Lower lobe of right lung (tissue), 2 donors: ENCODE data around the gene NOTCH1. TPM values are rescaled to one million over a fixed set of nuclear protein-coding genes. Genes with fewer than 3 reads are reported as not detected.

Experiments
- ATAC-seq, 2 donors: fragments of 200-7000 bp; cut with Tn5 transposase; one replicate each; pipeline ENCODE4 v1.9.1; 2020 to 2022; ENCODE audit warnings: mild to moderate bottlenecking in 2 of 2, moderate library complexity in 2 of 2
- DNase-seq: peaks from one replicate; pipeline ENCODE4 v3.0.0-alpha.2; 2020
- H3K27ac ChIP-seq: fragments of 200-600 bp; one replicate; pipeline ENCODE4 v1.8.0; 2022
- H3K27me3 ChIP-seq: fragments of 200-600 bp; one replicate; pipeline ENCODE4 v1.8.0; 2022; ENCODE audit warnings: low read depth
- H3K36me3 ChIP-seq: fragments of 200-600 bp; one replicate; pipeline ENCODE4 v1.8.0; 2022; ENCODE audit warnings: mild to moderate bottlenecking
- H3K4me1 ChIP-seq: fragments of 200-600 bp; one replicate; pipeline ENCODE4 v1.8.0; 2022
- H3K4me3 ChIP-seq: fragments of 200-600 bp; one replicate; pipeline ENCODE4 v1.8.0; 2022; ENCODE audit warnings: mild to moderate bottlenecking
- H3K9me3 ChIP-seq: fragments of 200-600 bp; one replicate; pipeline ENCODE4 v1.8.0; 2022
- intact Hi-C: fragments of 100-400 bp; cut with DNase I; formaldehyde crosslinking; loops from one replicate; pipeline ENCODE4 v1.11.0; 2022
- total RNA-seq: library from RNA; stranded (reverse); fragmentation: NEBNext Ultra II Directional; extraction: Animal tissue kit (Norgen Biotek cat#: 25700); gene quantifications from one replicate; pipeline ENCODE4 v1.2.1, GENCODE V29; 2021
- TF ChIP-seq, protein P1 (sequence below): fragments of 200-600 bp; IDR thresholded peaks from one replicate; pipeline ENCODE4 v1.8.0; 2022; ENCODE audit warnings: antibody characterized with exemption, mild to moderate bottlenecking
- donor health status: DM: no; HTN: yes; CAD: no; lungs with severe emphysema.

NOTCH1 gene
- total RNA-seq, 1 donor from 2014 or later, result 91.4 TPM

DNA sequence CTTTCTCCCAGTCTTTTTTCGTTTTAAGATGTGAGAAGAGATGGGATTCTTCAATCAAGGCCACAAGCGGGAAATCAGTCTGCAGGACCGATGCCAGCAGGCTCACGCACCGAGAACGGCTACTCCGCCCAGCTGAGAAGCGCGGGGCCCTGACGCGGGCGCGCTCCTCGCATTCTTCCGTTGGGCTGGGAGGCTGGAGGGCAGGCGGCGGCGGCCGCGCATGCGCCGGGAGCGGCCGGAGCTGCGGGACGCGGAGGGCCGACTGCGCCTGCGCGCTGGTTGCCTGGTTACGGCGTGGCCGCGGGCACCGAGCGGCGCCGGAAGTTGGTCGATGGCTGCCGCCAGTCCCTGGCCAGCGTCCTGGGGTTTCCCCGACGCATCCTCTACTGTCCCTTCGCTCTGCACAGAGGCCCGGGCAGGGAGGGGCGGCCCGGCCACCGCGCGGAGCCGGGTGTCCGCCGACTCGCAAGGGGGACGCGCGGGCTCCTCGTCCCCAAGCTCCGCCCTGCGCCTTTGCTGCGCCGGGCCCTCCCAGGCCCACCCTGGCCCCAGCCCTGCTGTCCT lies 62.2 kb downstream of the NOTCH1 start:
- Histone ChIP-seq H3K9me3 (no peaks in the 10 kb centered on the region), H3K27ac (peak overlapping the region; percentile 97), H3K27me3 (no peaks in the 10 kb centered on the region), H3K4me3 (peak overlapping the region; percentile 68), H3K4me1 (peaks cover 29% of the 10 kb centered on the region), H3K36me3 (peaks cover 4% of the 10 kb centered on the region)
- ATAC-seq (peak; percentile 80 to 83), DNase-seq (peak; percentile 95)
- intact Hi-C loops, result no loop called here
- TF ChIP-seq, protein P1, sequence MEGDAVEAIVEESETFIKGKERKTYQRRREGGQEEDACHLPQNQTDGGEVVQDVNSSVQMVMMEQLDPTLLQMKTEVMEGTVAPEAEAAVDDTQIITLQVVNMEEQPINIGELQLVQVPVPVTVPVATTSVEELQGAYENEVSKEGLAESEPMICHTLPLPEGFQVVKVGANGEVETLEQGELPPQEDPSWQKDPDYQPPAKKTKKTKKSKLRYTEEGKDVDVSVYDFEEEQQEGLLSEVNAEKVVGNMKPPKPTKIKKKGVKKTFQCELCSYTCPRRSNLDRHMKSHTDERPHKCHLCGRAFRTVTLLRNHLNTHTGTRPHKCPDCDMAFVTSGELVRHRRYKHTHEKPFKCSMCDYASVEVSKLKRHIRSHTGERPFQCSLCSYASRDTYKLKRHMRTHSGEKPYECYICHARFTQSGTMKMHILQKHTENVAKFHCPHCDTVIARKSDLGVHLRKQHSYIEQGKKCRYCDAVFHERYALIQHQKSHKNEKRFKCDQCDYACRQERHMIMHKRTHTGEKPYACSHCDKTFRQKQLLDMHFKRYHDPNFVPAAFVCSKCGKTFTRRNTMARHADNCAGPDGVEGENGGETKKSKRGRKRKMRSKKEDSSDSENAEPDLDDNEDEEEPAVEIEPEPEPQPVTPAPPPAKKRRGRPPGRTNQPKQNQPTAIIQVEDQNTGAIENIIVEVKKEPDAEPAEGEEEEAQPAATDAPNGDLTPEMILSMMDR, result no peak

DNA sequence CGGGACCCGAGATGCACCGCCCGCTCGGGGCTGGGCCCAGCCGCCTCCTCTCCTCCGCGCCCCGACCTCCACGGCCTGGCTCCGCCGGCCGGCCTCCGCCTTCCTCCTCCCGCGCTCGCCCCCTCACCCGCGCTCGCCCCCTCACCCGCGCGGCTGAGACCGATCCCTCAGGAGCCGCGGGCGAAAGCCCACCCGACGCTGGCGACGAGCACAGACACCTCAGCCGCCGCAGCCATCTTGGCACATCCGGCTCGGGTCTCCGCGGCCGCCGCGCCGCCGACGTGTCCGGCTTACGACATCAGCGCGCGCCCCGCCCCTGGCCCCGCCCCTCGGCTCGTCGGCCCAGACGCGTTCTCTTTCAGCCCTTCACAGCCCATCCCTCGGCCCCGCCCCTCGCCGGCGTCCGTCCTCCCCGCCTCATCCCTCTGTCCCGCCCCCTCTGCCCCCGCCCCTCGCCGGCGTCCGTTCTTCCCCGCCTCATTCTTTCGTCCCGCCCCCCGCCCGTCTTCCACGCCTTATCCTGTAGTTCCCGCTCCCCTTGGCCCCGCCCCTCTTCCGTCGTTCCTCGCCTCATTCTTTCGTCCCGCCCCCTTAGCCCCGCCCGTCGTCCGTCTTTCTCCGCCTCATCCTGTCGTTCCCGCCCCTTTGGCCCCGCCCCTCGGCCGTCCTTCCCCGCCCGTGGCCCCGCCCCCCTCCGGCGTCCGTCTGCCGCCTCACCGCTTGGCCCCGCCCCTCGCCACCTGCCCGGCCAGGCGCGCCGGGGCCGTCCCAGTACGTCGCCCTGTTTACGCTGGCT lies 62.9 kb downstream of the NOTCH1 start, which contains the start of gene SEC16A:
SEC16A (minus strand) TSS at position 248 of the 796 bp plus-strand sequence. CDS start 5,425 bp downstream, outside the sequence.
- H3K4me1 ChIP-seq, result peaks cover 29% of the 10 kb centered on the region
- intact Hi-C loops, result no loop called here
- H3K27ac ChIP-seq, result peak within 1 kb of the TSS; percentile 99
- H3K36me3 ChIP-seq, result peaks cover 10% of the 10 kb centered on the region
- DNase-seq (peak; percentile 100), ATAC-seq (peak; percentile 85 to 92)
- H3K27me3 ChIP-seq, result no peaks in the 10 kb centered on the region
- H3K9me3 ChIP-seq, result no peaks in the 10 kb centered on the region
- TF ChIP-seq, protein P1, result no peak
- peak within 1 kb of the TSS; percentile 91 for H3K4me3 ChIP-seq

- Histone ChIP-seq H3K36me3 (peaks cover 18% of the 10 kb centered on the region), H3K27ac (peak overlapping the region; percentile 99), H3K27me3 (no peaks in the 10 kb centered on the region), H3K4me1 (peaks cover 29% of the 10 kb centered on the region), H3K4me3 (peak overlapping the region; percentile 91), H3K9me3 (no peaks in the 10 kb centered on the region)
- intact Hi-C loops, result no loop called here
- no peak for DNase-seq
- no peak for ATAC-seq
- TF ChIP-seq, protein P1, result no peak
These were observed 63.6 kb downstream of the NOTCH1 start for GRCh38 chr9:136482046-136482792.

DNA sequence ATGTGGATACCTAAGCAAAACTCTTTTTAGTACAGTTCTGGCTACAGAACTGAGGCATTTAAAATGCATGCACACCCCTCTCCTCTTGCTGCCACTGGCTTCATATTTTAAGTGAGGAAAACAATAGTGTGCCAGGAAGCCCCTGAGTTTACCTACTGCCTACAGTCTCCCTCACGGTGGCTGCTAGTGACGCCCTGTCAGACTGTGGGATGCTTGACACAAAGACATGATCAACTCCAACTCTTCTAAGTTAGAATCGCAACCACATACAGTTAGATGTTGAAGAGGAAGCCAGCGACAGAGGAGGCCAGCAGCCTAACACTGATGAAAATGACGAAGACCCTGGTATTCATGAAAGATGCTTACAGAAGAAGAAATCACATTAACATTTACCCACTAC lies 64.3 kb downstream of the NOTCH1 start:
- no peaks in the 10 kb centered on the region for H3K9me3 ChIP-seq
- ATAC-seq, result no peak
- peaks cover 24% of the 10 kb centered on the region for H3K36me3 ChIP-seq
- no peak overlapping the region for H3K27ac ChIP-seq
- intact Hi-C loops, result no loop called here
- H3K4me3 ChIP-seq, result peak overlapping the region; percentile 91
- no peaks in the 10 kb centered on the region for H3K27me3 ChIP-seq
- H3K4me1 ChIP-seq, result peaks cover 29% of the 10 kb centered on the region
- TF ChIP-seq, protein P1, result no peak
- no peak for DNase-seq

DNA sequence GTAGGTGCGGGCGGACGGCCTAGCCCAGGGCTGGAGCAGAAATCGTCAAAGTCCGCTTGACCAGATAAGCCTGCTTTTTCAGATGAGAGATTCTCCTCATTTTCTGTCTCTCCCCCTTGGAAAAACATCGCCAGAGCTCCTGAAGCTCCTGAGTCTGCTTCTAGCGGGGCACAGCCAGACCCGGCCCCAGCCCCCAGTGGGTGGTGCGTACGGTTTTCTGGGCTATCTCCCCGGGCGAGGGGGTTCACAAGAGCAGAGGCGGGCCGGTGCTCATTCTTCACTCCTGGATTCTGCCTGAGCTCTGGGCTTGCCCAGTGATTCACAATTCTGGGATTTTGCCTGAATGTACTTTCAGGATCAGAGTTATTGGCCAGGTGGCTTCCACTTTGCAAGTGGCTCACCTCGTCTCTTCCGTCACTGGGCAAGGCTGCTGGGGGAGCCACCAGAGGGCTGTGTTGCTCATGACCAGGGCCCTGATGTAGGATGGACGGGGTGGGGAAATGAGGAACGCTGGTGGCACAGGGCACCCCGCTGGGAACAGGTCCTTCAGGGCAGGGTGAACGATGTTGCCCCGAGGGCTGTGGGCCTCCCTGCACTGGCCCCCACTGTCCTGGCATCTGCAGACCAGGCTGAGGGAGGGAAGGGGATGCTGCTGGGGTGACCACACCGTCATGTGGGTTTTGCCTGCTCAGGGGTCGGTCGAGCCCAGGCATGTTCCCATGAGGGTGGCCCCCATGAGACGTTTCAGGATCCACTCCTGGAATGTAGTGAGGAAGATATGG lies 69.3 kb downstream of the NOTCH1 start:
- no peak overlapping the region for H3K27ac ChIP-seq
- DNase-seq, result no peak
- intact Hi-C loops, result no loop called here
- peaks cover 74% of the 10 kb centered on the region for H3K36me3 ChIP-seq
- H3K4me1 ChIP-seq, result peaks cover 5% of the 10 kb centered on the region
- ATAC-seq, result no peak
- no peaks in the 10 kb centered on the region for H3K9me3 ChIP-seq
- TF ChIP-seq, protein P1, result no peak
- no peaks in the 10 kb centered on the region for H3K27me3 ChIP-seq
- H3K4me3 ChIP-seq, result no peak overlapping the region
